BE2C (cell line): ENCODE results near the gene MEIOSIN.
"Not testable (repeated sequence)": the region's sequence is repeated elsewhere in the genome, so short reads cannot be mapped to it uniquely, and the experiment has no call there.

Experiments
- DNase-seq: peaks from one replicate; pipeline ENCODE4 v3.0.0-alpha.2; 2020
- H3K27me3 ChIP-seq: fragments of 250-450 bp; sonication (Bioruptor Pico); 2 replicates; pipeline ENCODE4 v1.5.1; 2020; ENCODE audit warnings: mild to moderate bottlenecking
- H3K36me3 ChIP-seq: fragments of 250-450 bp; sonication (Bioruptor Pico); 2 replicates; pipeline ENCODE4 v1.5.1; 2020; ENCODE audit warnings: mild to moderate bottlenecking
- H3K4me1 ChIP-seq: fragments of 250-450 bp; sonication (Bioruptor Pico); 2 replicates; pipeline ENCODE4 v1.5.1; 2020
- H3K4me3 ChIP-seq: 2 replicates; pipeline ENCODE4 v1.5.1; 2011; ENCODE audit warnings: low read depth, low read length
- H3K9me3 ChIP-seq: fragments of 250-450 bp; sonication (Bioruptor Pico); 2 replicates; pipeline ENCODE4 v1.5.1; 2020
- CTCF ChIP-seq: IDR thresholded peaks from 2 replicates; pipeline ENCODE4 v1.5.1; 2012; ENCODE audit warnings: mild to moderate bottlenecking, low read depth, low read length

Gene MEIOSIN

GRCh38 chr19:45739498-45740439, 6.5 kb downstream of the MEIOSIN start:
- 0 out of 2 replicates have a peak, but pooled peaks have one; percentile 2 for TF ChIP-seq CTCF
- no peak for DNase-seq

GRCh38 chr19:45742969-45743368, 9.7 kb downstream of the MEIOSIN start:
- TF ChIP-seq CTCF = no peak
- Histone ChIP-seq H3K27me3 (peaks cover 17% of the 10 kb centered on the region), H3K4me3 (no peak overlapping the region), H3K9me3 (no peaks in the 10 kb centered on the region), H3K36me3 (no peaks in the 10 kb centered on the region), H3K4me1 (no peaks in the 10 kb centered on the region)
- no peak for DNase-seq

More at GRCh38 chr19:45739498-45740439, 6.5 kb downstream of the MEIOSIN start:
- no peak overlapping the region for H3K4me3 ChIP-seq
- peaks cover 13% of the 10 kb centered on the region for H3K27me3 ChIP-seq
- H3K36me3 ChIP-seq = no peaks in the 10 kb centered on the region
- H3K4me1 ChIP-seq = no peaks in the 10 kb centered on the region
- no peaks in the 10 kb centered on the region for H3K9me3 ChIP-seq

- peaks cover 17% of the 10 kb centered on the region for H3K27me3 ChIP-seq
- DNase-seq = no peak
- H3K9me3 ChIP-seq = no peaks in the 10 kb centered on the region
- no peaks in the 10 kb centered on the region for H3K4me1 ChIP-seq
- H3K36me3 ChIP-seq = no peaks in the 10 kb centered on the region
- no peak for TF ChIP-seq CTCF
- no peak overlapping the region for H3K4me3 ChIP-seq
These were observed 12.4 kb downstream of the MEIOSIN start for GRCh38 chr19:45745606-45746005.

GRCh38 chr19:45746866-45747265, 13.6 kb downstream of the MEIOSIN start:
- peaks cover 17% of the 10 kb centered on the region for H3K27me3 ChIP-seq
- no peaks in the 10 kb centered on the region for H3K4me1 ChIP-seq
- no peaks in the 10 kb centered on the region for H3K36me3 ChIP-seq
- no peak for TF ChIP-seq CTCF
- DNase-seq = no peak
- no peak overlapping the region for H3K4me3 ChIP-seq
- no peaks in the 10 kb centered on the region for H3K9me3 ChIP-seq

GRCh38 chr19:45747513-45747912, 14.3 kb downstream of the MEIOSIN start:
- no peaks in the 10 kb centered on the region for H3K36me3 ChIP-seq
- no peak overlapping the region for H3K4me3 ChIP-seq
- no peak for TF ChIP-seq CTCF
- no peaks in the 10 kb centered on the region for H3K9me3 ChIP-seq
- peaks cover 12% of the 10 kb centered on the region for H3K27me3 ChIP-seq
- no peak for DNase-seq
- no peaks in the 10 kb centered on the region for H3K4me1 ChIP-seq

- not testable (repeated sequence) for H3K9me3 ChIP-seq, H3K36me3 ChIP-seq, H3K4me3 ChIP-seq, H3K27me3 ChIP-seq, H3K4me1 ChIP-seq, DNase-seq
These were observed 18.2 kb downstream of the MEIOSIN start for GRCh38 chr19:45751483-45751882.
